Measurements from ENCODE around the gene EPB41L5. TPM values are rescaled to one million over a fixed set of nuclear protein-coding genes. Genes with fewer than 3 reads are reported as not detected.
A peak's percentile ranks its signal among the peaks of the same experiment; 100 is the strongest.
"Not testable (repeated sequence)": the region's sequence is repeated elsewhere in the genome, so short reads cannot be mapped to it uniquely, and the experiment has no call there.

EPB41L5 gene
- total and polyA plus RNA-seq, 9 of the 15 experiments (the other 6 are each of a cell fraction or from before 2014, with no cell fraction given) = 2.3 to 14.1 (median 8.2) TPM

DNA sequence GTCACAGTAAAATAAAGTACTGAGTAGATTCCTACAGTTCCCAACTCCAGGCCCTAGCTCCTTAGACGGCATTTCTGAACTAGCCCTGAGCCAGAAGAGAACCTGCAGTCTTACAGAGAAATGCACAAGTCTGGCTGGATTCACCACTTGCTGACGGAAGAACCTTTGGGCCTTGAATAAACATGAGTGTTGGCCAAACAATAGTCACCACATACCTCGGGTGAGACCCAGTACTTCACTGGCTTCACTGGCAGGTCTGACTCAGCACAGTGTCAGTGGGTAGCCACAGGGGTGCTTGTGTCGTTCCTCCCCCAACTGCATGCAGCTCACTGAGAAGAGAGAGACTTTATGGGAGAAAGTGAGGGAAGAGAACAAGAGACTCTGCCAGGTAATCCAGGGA is 121.4 kb downstream of the EPB41L5 start:
- POLR2A ChIA-PET = interaction anchor here (0.9 to 2.4 kb wide), 2 partner anchors 8 to 12 kb away, joined by 3 to 7 read pairs; no protein-coding TSS in a partner anchor
- FAIRE-seq (no peak), DNase-seq (ENCODE audit: extremely low read depth in 1 of 4, low spot score in 3 of 4) (no peak), ATAC-seq (no peak)
- intact Hi-C loops (cut with micrococcal nuclease) (no loop called here), in situ Hi-C loops (cut with MboI) (no loop called here)
- no TSS peak for BruUV-seq (replicated peaks)
- Histone ChIP-seq H3K9me3 (replicated peaks; ENCODE audit: control insufficient read depth, insufficient read depth, low read depth, low read length) (no peaks in the 10 kb centered on the region; the same call in 1 of the 2 replicates), H3K27ac (ENCODE audit: extremely low read depth, low read depth, low read length) (no peak overlapping the region), H3K36me3 (ENCODE audit: control insufficient read depth, insufficient read depth, low read length) (no peaks in the 10 kb centered on the region), H3K79me2 (ENCODE audit: control insufficient read depth, insufficient read depth, low read length) (no peaks in the 10 kb centered on the region), H3K9ac (ENCODE audit: insufficient read depth in 1 of 2, low read depth in 2 of 2, low read length in 2 of 2) (no peak overlapping the region), H2AFZ (ENCODE audit: low read depth, low read length) (no peak overlapping the region), H3K27me3 (ENCODE audit: control insufficient read depth in 2 of 2, insufficient read depth in 2 of 2, low read length in 2 of 2) (no peaks in the 10 kb centered on the region), H3K4me1 (replicated peaks in 1 of 2; ENCODE audit: control insufficient read depth in 2 of 2, insufficient read depth in 2 of 2, low read length in 2 of 2) (no peaks in the 10 kb centered on the region), H3K9me1 (ENCODE audit: control insufficient read depth, insufficient read depth, low read length) (no peaks in the 10 kb centered on the region), H3K4me3 (no peak overlapping the region), H3K4me2 (ENCODE audit: insufficient read depth, low read length) (no peak overlapping the region), H4K20me1 (replicated peaks; ENCODE audit: control insufficient read depth, insufficient read depth, low read length) (no peaks in the 10 kb centered on the region)
- 44% methylated on average over 4 of the region's 4 CpGs for WGBS (ENCODE audit: insufficient coverage, low coverage, missing lambda C conversion rate)
- CTCF ChIA-PET (ENCODE audit: low intra/inter-chr PET ratio) = no interaction called here
- TF ChIP-seq ZKSCAN3 (CRISPR knock-in tag; IDR thresholded peaks at IDR 0.05) (no peak), ZNF232 (CRISPR knock-in tag; IDR thresholded peaks at IDR 0.05) (no peak), PHTF2 (CRISPR knock-in tag; IDR thresholded peaks at IDR 0.05) (no peak), ELF4 (CRISPR knock-in tag; IDR thresholded peaks at IDR 0.05) (no peak)

DNA sequence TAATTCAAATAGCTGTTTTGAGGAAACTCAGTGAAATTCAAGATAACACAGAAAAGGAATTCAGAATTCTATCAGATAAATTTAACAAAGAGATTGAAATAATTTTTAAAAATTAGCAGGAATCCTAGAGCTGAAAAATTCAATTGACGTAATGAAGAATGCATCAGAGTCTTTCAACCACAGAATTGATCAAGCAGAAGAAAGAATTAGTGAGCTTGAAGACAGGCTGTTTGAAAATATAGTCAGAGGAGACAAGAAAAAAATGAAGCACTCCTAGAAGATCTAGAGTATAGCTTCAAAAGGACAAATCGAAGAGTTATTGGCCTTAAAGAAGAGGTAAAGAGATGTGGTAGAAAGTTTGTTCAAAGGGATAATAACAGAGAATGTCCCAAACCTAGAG is 122.1 kb downstream of the EPB41L5 start:
- BruUV-seq (replicated peaks); H4K20me1 ChIP-seq (replicated peaks; ENCODE audit: control insufficient read depth, insufficient read depth, low read length); H3K79me2 ChIP-seq (ENCODE audit: control insufficient read depth, insufficient read depth, low read length); H3K9me1 ChIP-seq (ENCODE audit: control insufficient read depth, insufficient read depth, low read length); H3K9me3 ChIP-seq (replicated peaks; ENCODE audit: control insufficient read depth, insufficient read depth, low read depth, low read length); H3K36me3 ChIP-seq (ENCODE audit: control insufficient read depth, insufficient read depth, low read length); DNase-seq (ENCODE audit: extremely low read depth in 1 of 4, low spot score in 3 of 4); in situ Hi-C loops (cut with MboI); intact Hi-C loops (cut with micrococcal nuclease); H3K4me2 ChIP-seq (ENCODE audit: insufficient read depth, low read length); CTCF ChIA-PET (ENCODE audit: low intra/inter-chr PET ratio); H2AFZ ChIP-seq (ENCODE audit: low read depth, low read length); H3K27ac ChIP-seq (ENCODE audit: extremely low read depth, low read depth, low read length); FAIRE-seq; H3K27me3 ChIP-seq (ENCODE audit: control insufficient read depth in 2 of 2, insufficient read depth in 2 of 2, low read length in 2 of 2); H3K9ac ChIP-seq (ENCODE audit: insufficient read depth in 1 of 2, low read depth in 2 of 2, low read length in 2 of 2); H3K4me3 ChIP-seq; ATAC-seq; H3K4me1 ChIP-seq (replicated peaks in 1 of 2; ENCODE audit: control insufficient read depth in 2 of 2, insufficient read depth in 2 of 2, low read length in 2 of 2): not testable (repeated sequence)
- TF ChIP-seq TRIM28 (IDR thresholded peaks at IDR 0.05) = peak; percentile 73
- WGBS (ENCODE audit: insufficient coverage, low coverage, missing lambda C conversion rate) = 50% methylated on average over 2 of the region's 2 CpGs
- POLR2A ChIA-PET = interaction anchor here (0.9 kb wide), 1 partner anchor 11 kb away, joined by 3 read pairs; no protein-coding TSS in a partner anchor
